Effector CD8-positive, alpha-beta T cell (primary cell): ENCODE data around the gene HMX1.

Experiments
- DNase-seq: peaks from one replicate; lab custom pipeline; 2025; lab: John Stamatoyannopoulos, UW

HMX1 gene

DNA sequence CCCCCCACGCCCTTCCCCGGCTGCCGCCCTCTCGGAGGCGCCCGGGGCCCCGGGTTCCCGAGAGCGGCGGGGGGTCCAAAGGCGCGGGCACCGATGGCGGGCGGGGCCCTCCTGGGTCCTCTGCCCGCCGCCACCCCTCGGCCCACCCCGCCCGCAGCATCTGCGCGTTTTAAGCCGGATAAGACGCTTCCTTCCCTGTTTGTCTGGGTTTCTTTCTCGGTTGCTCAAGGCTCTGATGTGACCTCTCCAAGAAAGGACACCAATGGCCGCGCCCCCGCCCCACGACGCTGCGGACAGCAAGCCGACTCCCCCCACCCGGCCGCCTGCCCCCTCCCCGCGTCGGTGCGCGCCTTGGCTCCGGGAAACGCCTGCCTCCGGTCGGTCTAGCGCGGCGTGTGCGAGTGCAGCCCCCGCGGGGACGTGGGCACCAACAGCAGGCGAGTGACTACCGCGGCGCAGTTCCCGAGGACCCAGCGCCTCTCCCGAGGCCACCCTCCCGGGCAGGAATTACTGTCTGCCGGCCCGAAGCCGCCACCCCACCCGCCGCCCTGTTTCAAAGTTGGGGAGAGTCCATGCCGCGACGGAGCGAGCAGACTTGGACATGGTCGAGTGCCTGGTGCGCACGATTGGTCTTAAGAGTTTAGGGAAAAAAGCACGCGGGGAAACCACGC lies 21.1 kb upstream of the HMX1 start:
- DNase-seq = no peak

DNA sequence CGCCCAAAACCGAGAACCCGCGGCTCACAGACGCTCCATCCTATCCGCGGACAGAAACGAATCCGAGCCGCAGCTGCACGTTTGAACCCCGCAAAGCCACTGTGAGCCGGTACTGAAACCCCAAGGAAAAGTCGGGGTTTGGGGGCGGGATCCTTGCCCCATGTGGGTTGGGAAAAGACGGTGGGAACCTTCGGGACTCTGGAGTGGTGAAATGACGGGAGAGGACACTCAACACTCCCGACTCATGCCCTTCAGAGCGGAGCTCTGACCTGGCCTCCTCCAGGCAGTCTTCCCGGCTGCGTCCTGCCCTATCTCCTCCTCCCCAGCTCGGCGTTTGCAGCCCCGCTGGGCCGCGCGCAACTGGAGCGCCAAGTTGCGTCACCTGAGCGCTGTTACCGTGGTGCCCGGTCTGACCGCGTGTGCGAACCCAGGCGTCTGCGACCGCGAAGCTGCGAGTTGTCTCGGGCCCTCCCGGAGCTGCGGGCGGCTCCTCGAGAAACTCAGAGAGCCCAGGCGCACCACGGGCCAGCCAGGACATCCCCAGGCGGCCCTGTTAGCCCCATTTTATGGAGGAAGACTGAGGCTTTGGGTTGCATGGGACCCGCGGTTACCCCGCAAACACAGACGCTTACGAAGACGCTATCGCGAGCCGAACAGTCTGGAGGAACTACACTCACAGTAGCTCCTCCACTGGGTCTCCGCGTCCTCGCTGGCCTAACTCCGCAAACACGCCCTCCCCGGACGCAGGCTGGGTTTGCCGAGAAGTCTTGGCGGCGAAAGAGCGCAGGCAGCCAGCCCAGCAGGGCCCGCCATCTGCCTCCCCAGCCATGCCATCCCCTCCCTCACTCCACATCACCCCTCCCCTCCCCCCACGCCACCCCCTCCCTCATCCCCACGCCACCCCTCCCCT lies 20.3 kb upstream of the HMX1 start:
- DNase-seq = no peak

DNA sequence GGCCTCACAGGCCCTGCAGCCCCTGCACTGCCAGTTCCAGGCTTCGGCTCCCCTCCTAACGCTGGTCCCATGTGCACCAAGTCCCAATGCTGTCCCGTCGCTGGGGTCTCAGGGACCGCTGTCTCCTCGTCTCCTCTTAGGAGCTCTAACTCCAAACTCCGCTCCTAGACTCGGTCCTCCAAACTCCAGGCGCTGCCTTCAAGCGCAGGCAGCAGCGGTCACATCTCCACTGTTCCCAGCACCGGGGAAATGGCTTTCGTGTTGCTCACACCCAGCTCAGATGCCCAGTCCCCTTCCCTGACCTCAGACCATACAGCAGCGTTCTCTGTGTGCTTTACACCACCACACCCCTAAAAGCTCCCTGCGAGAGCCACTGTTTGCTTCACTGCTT lies 19.6 kb upstream of the HMX1 start:
- DNase-seq = no peak

DNA sequence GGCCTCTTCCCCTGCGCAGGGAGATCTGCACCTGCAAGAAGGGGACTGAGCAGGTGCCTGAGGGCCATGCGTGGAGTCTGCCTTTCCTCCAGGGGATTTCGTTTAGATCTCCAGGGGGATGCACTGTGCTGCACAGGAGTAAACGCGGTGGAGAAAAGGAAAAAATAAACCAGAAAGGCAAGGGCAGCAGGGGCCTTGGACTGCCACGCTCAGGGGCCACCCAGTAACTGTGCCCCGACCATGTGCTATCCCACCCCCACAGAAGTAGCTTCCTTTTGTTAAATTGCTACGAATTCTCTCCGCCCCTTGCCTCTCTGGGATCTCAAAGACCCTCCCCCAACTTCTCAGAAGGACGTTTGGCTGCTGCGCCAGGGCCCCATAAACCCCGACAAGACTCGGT lies 17.2 kb upstream of the HMX1 start:
- DNase-seq = no peak

DNA sequence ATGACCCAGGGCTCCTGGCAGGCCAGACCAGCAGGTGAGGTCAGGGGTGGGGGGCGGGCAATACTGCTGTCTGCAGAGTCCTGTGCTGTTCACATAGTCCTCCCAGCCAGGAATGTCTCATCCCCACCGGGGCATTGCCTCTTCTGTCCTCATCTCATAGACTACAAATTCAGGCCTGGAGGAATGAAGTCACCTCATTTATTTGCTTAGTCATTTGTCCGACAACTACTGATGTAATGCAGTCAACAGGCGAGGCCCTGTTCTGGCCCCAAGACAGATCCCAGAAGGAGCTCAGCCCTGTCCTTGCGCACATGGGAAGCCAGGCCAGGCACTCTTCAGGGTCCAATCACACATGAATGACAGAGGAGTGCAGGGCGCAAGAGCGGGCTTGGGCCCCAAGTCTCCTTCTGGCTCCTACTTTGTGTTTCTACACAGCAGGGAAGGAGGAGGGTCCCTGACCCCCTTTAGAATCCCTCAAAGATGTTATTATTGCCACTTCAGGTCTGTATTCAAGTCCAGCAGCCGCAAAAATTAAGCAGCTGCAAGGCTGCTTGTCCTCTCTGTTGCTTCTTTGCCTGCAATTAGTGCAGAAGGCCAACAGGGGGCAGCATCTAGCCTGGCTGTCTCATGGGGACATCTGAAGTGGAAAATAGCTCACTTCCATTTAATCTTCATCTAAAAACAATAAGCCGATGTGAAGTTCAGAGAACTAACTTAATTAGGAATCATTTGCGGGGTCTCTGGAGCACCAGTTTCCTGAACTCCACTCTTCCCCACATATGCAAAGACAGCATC lies 15.2 kb upstream of the HMX1 start:
- DNase-seq = no peak

DNA sequence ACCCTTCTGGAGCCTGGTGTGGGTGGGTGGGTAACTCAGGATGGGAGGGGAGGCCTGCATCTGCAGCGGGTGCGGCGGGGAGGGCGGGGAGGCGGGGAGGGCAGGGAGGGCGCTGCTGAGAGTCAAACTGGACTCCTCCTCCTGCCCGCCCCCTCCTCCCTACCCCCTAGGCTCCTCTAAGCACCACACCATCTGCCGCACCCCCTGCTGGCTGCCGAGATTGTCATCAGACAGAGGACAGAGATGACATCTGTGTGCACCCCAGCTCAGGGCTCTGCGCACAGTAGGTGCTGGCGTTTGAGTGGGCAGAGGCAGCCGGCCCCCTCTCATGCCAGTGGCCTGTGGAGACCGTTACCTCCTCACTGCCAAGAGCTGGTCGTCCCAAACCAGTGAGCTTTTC lies 10.6 kb upstream of the HMX1 start:
- DNase-seq = no peak

DNA sequence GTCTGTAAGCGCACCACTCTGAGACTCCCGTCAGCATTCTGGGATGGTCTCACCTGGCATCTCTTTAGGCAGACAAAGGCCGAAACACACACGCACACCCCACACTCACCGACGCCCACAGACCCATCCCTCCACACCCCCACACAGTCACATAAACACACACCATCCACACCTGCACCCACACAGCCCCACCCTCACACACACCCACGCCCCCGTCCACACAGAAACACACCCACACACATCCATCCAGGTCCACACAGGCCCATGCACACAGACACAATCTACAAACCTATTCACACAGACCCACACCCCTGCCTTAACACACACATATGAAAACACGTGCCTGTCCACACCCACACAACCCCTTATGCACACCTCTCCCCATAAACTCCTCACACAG lies 9.2 kb upstream of the HMX1 start:
- no peak for DNase-seq

DNA sequence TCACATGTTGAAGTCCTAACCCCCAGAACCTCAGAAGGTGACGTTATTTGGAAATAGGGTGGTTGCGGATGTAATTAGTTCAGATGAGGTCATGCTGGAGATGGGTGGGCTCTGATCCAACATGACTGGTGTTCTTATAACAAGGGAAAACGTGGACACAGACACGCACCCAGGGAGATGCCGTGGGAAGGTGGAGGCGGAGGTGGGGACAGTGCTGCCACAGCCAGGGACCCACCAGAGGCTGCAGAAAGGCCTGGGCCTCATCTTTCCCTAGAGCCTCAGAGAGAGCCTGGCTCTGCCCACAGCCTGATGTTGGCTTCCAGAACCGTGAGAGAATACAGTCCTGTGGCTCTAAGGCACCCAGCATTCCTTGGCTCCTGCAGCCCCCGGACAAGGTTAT lies 7.9 kb upstream of the HMX1 start:
- DNase-seq = no peak

DNA sequence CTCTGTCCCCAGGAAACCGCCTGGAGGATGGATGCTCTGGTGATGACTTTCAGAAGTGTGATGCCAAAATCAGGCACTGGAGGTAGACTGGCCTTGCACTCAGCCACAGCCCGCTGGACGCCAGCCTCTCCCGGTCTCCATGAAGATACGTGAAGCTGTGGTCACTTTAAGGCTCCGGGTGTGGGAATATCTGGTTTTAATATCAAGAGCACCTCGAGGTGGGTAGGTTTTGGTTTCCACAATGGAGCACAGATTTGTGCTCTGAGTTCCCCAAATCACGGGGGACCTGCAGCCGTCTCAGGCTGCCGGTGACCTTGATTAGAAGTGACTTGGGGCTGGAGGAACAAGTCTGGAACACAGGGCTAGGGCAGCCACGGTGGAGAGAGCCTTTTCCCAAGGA lies 6.8 kb upstream of the HMX1 start:
- no peak for DNase-seq

DNA sequence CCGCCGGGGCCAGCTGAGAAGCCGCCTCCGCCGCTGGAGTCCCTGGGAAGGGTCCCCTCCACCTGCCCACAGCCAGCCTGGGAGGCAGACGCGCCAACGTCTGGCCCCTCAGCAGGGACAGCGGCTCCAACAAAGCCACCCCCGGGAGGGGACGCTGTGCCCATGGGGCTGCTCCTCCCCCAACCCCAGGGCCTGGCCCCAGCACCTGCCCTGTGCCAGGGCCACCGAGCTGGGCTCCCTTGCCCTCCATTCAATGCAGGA lies 6.1 kb upstream of the HMX1 start:
- DNase-seq = no peak

DNA sequence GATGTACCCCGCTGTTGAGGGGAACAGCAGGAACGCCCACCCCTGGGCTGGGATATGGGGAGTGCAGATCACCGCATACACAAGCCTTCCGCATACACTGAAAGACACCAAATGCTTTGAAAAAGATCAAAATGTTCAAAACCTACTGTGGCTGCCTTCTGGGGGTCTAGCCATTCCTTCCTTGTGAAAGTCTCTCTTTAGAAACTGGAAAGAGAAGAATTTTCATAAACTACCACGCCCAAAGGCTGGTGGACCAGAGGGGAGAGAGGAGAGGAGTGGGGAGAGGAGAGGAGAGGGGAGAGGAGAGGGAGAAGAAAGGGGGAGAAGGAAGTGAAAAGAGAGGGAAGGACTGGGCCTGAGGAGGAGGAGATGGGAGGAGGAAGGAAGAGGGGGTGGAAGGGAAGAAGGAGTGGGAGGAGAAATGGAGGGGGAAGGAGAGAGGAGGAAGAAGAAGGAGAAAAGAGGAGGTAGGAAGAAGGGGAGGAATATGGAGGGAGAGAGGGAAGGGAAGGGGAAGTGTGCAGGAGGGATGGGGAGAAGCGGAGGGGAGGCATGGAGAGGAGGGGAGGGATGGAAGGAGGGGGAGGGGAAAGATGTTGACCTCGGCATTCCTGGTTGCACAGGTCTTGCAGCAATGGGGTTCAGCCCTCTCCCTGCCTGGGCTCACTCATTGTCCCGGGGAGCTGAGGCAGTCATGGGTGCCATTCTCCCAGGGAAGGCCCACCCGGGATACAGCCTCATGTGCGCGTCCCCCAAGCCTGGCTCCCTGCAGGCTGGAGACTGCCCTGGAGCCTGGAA lies 5.5 kb upstream of the HMX1 start:
- DNase-seq = no peak

DNA sequence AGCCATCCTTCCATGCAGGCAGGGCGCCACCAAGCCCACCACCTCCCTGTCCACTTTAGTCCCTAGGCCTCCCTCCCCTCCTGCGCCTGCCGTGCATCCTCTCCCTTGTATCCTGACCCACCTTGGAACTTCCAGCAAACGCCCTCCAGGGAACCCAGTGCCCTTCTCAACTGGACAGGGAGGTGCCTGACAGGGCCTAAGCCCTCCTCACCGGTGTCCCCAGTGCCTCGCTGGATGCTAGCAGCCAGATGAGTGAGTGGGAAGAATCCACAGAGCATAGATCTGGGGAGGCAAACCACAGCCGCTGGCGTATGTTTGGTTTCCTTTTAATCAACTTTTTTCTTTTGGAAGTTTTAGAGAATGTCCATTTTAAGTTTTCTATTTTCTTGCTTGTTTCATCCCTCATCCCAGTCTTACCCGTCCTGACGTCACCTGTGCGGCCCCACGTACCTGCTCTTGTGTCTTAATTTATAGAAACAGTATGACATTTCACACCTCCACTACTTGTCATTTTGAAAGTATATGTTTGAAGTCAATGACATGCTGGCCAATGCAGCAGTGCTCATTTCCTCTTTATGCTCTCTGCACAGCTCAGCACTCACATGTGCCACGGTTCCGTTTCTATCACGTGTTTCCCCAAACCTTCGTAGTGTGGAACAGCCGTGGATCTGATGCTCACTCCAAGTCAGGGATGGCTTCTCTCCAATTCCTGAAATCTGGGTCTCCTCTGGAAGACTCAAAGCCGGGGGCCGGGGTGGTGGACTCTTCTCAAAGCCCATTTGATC lies 3.4 kb upstream of the HMX1 start:
- DNase-seq = no peak

DNA sequence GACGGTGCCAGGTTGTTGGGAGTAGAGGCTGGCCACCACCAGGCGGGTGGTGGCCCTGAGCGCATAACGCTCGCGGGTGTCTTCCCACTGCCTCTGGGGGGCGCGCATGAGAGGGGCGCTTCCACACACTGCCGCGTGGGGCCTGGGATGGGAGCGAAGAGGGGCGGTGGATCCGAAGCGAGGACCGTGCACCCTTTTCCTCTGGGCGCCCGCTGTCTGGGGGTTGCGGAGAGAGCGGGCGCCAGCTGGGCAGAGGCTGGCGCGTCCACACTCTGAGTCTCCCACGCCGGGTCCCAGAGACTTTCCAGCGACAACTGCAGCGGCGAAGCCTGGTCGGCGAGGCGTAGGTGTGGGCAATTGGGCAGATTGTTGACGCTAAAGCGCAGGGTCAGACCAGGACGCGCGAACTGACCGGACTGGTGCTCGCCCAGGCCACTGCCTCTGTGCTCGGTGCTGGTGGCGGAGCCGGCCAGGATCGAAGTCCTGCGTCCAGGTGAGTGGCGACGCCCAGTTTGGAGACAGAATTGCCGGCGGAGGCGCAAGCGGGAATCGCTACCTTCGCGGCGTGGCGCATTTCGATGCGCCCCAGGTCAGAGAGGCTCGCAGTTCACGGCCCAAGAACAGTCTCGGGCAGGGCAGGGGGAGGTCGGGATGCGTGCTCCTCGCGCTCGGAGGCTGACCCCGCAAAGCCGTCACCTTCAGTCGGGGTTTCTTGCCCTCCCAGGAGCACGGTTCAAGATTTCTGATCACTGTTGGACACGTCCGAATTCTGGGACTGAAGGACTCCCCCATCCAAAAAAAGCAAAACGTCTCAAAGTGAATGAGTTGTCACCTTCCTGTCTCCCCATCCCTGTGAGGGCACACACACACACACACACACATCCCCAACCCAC lies 2.6 kb upstream of the HMX1 start:
- no peak for DNase-seq

DNA sequence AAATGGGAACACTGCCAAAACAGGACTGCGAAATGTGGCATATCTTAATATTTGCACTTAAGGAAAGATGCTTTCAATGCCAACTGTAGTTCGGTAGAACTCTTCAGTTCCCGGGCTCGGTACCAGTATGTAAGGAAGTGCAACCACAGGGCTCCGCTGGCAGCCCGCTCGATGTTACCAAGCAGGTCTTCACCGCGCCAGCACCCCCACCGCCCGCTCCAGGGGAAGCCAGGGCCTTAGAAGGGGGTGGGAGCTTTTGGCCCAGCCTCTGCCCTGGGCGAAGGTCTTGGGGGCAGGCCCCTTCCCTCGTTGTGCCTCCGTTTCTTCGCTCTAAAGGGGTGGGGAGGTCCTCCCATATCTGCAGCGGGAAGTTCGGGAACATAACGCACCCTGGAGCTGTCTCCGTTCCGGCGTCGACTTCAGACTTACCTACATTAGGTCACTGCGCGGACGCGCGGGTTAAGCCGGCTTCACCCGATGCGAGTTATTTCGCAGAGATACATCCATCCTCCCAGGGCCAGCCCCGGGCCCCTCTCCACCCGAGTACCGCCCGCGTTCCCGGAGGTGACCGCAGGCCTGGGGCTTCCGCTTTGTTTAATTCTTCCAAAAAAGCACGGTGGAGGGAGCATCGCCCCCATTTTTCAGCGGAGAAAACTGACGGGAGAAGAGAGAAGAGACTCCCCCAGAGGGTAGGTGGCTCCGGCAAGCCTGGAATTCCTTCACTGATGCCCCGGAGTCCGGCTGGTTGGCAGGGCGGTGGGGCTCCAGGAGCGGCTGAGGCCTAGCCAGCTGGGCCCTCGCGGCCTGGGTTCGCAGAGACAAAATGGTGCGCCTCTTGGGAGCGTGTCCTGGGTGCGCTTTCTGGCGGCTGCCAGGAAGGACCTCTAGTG lies 1.0 kb upstream of the HMX1 start:
- no peak for DNase-seq

DNA sequence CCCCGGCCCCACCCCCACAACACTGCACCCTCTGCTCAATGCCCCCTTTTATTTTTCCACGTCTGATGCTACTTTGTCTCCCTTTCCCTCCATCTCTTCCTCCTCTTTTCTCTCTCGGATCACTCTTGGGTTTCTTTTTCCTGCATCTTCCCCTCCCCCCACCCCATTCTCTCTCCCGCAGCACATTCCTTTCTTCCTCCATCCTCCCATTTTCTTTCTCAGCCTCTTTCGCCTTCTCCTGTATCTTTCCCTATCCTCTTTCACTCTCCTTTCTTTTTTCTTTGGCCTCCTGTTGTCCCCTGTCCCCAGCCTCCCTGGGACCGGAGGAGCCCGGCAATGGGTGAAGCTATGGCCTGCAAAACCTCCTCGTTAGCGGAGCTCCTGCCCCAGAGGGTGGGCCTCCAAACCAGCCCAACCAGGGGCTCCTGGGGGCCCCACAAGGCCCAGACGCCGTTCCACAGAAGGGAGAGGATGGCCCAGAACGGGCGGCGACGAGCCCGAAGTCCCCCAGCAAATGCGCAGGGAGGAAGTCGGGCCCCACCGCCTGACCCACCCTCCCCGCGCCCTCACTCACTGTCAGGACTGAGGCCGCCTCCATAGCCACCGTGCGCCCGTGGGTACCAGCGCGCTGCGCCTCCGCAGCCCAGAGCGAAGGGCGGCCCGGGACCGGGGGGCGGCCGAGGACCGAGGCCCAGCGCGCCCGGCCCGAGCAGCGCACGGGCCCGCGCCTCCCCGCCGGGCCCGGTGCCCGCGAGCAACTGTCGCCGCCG lies 807 bp downstream of the HMX1 start:
- DNase-seq = no peak

DNA sequence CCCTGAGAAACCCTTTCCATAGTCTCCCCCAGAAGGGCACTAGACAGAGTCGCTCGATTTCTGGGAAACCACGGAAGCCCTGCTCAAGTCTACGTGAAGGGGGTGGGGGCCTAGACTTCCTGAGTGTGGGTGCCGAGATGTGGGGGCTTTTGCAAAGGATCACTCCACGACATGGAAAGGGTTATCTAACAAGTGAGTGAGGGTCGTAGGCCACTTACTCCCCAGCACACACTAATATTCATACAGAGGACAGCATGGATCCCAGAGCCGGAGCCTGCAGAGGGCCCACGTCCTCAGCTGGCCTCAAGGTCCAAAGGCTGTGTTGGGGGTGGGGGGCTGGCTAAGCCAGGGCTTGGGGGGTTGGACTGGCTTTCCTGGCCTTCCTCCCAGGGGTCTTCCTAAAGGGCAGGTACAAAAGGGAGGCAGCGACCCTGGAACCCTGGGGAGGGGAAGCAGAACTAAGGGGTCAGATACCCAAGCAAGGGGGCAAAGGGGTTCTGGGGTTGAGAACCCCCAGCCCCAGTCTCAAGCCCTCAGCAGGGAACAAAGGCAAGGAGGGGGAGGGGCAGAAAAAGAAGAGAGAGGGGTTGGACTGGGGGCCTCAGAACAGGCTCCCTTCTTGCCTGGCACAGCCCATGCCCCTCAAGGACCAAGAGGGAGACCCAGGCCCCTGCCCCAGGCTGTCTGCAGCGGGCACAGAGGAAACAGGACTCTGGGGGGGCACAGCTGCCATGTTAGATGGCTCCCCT lies 1.6 kb downstream of the HMX1 start:
- DNase-seq = no peak

DNA sequence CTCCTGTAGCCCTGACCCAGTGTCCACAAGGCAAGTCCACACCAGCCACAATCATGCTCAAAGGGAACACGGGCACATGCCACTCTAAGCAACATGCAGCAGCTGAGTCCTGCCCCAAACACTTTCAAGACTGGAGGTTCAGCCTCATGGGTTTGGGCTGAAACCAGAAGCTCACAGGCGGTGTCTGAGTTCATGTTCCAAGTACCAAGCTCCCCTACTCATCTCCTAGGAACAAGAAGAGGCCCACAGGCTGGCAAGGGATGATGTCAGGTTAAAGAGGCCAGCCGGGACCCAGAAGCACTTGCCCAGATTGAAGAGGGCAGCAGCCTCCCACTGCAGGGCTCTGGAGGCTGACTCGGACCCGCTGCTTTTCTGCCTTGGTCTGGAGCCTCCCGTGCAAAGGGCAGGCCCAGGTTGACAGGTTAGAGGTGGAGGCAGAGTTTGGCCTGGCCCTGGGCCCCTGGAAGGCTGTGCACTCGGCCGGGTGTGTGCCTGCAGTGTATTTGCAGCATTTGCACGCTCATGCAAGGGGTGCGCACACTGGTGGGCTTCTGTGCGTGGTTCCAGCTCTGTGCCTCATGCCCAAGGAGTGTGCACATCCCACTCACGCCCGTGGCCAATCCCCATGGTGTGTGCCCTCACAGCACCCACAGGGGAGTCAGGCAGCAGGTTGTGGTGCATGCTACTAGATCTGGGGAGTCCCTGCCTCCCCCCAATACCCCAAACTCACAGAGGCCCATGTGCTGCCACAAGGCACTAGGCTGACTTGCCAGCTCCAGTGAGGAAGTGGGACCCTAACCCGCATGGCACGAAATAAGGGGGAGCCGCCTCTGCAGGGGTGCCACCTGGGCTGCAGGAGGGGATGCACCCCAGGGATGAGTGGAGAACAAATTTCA lies 2.4 kb downstream of the HMX1 start:
- DNase-seq = no peak
